Stimulated activated CD4-positive, alpha-beta T cell treated with anti-CD3 and anti-CD28 coated beads, Interleukin-1b, Interleukin-23, amount 100 ng/mL, for 24 hours (primary cell): ENCODE results near the gene EHBP1.
"Not testable (repeated sequence)": the region's sequence is repeated elsewhere in the genome, so short reads cannot be mapped to it uniquely, and the experiment has no call there.

Experiments
- DNase-seq, 4 experiments: peaks; one replicate each; pipeline ENCODE4 v3.0.0-alpha.2; 2020; ENCODE audit warnings: low read depth in 4 of 4, low spot score in 1 of 4

EHBP1 gene

GRCh38 chr2:63003351-63003750, 297.8 kb downstream of the EHBP1 start:
- DNase-seq = no peak

- DNase-seq = no peak
These were observed 302.4 kb downstream of the EHBP1 start for GRCh38 chr2:63007813-63008458.

- DNase-seq = no peak
These were observed 303.3 kb downstream of the EHBP1 start for GRCh38 chr2:63008838-63009237.

- no peak for DNase-seq
These were observed 304.0 kb downstream of the EHBP1 start for GRCh38 chr2:63009490-63009889.

- DNase-seq = no peak
These were observed 307.0 kb downstream of the EHBP1 start for GRCh38 chr2:63012541-63012940.

GRCh38 chr2:63013438-63013837, 307.9 kb downstream of the EHBP1 start:
- no peak for DNase-seq

GRCh38 chr2:63015389-63015788, 309.9 kb downstream of the EHBP1 start:
- no peak for DNase-seq

GRCh38 chr2:63018439-63018838, 312.9 kb downstream of the EHBP1 start:
- no peak for DNase-seq

GRCh38 chr2:63019686-63020085, 314.2 kb downstream of the EHBP1 start:
- DNase-seq = not testable (repeated sequence)

- DNase-seq = no peak
These were observed 317.9 kb downstream of the EHBP1 start for GRCh38 chr2:63023444-63023843.

- no peak for DNase-seq
These were observed 321.7 kb downstream of the EHBP1 start for GRCh38 chr2:63027220-63027619.

GRCh38 chr2:63029058-63029457, 323.5 kb downstream of the EHBP1 start:
- DNase-seq = no peak

GRCh38 chr2:63034526-63034925, 329.0 kb downstream of the EHBP1 start:
- DNase-seq = no peak

GRCh38 chr2:63035169-63035568, 329.7 kb downstream of the EHBP1 start:
- DNase-seq = no peak

GRCh38 chr2:63035660-63036059, 330.1 kb downstream of the EHBP1 start:
- DNase-seq = no peak

- no peak for DNase-seq
These were observed 332.5 kb downstream of the EHBP1 start for GRCh38 chr2:63038034-63038433.

GRCh38 chr2:63040586-63040985, 335.1 kb downstream of the EHBP1 start:
- DNase-seq = no peak

GRCh38 chr2:63041592-63041991, 336.1 kb downstream of the EHBP1 start:
- no peak for DNase-seq

- no peak for DNase-seq
These were observed 339.1 kb downstream of the EHBP1 start for GRCh38 chr2:63044362-63045327.

- no peak for DNase-seq
These were observed 341.0 kb downstream of the EHBP1 start for GRCh38 chr2:63046552-63046951.

- DNase-seq = no peak
These were observed 341.4 kb downstream of the EHBP1 start for GRCh38 chr2:63046961-63047320.
